KOPT-K1 (cell line): ENCODE data around the gene EN1.

ENCODE experiments used
- H3K27ac ChIP-seq: fragments of 200-600 bp; sonication (generic); 2 replicates; pipeline ENCODE4 v1.5.1; 2016; ENCODE audit warnings: antibody characterized with exemption, mild to moderate bottlenecking, low read depth, low read length; ENCODE audit not compliant: poor library complexity, severe bottlenecking
- H3K36me3 ChIP-seq: fragments of 200-600 bp; sonication (generic); 2 replicates; pipeline ENCODE4 v1.5.1; 2017; ENCODE audit warnings: antibody characterized with exemption, mild to moderate bottlenecking, low read length, moderate library complexity; ENCODE audit not compliant: insufficient read depth
- H3K9me3 ChIP-seq: fragments of 200-600 bp; sonication (generic); 2 replicates; pipeline ENCODE4 v1.5.1; 2017; ENCODE audit warnings: antibody characterized with exemption, low read length, mild to moderate bottlenecking; ENCODE audit not compliant: insufficient read depth, poor library complexity, severe bottlenecking

The EN1 gene

GRCh38 chr2:118806797-118807667 is 40.4 kb downstream of the EN1 start:
- Histone ChIP-seq H3K9me3 (no peaks in the 10 kb centered on the region), H3K27ac (no peak overlapping the region), H3K36me3 (no peaks in the 10 kb centered on the region)

DNA sequence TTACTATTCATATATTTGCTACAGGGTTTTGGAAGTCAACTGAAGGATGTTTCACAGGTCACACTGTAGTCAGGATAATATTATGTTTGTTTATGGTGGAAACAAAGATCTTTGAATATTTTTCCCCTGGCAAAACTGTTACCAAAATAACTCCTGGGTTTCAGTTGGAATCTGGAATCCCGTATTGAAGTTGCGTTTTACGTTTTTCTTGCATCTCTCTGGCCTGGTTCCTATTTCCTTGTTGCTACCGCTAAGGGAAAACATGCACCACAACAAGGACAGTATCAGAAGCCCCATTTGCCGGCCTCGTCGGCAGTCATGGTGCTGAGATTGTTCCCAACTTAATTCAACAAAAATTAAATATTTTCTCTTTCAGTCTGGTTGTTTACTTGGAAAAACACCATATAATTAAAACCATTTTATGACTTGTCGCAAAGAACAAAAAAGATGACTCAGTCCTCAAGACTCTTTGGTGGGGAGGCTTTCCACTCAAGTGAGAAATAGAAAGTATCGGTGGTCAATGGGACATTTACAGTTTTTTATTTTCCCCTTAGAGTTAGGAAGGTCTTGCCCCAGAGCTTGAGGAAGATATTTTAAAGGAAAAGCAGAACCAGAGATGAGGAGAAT is 42.3 kb downstream of the EN1 start:
- Histone ChIP-seq H3K36me3 (no peaks in the 10 kb centered on the region), H3K27ac (no peak overlapping the region), H3K9me3 (no peaks in the 10 kb centered on the region)

- Histone ChIP-seq H3K36me3 (no peaks in the 10 kb centered on the region), H3K9me3 (no peaks in the 10 kb centered on the region), H3K27ac (no peak overlapping the region)
These were observed 44.4 kb downstream of the EN1 start for GRCh38 chr2:118803012-118803411.

- Histone ChIP-seq H3K27ac (no peak overlapping the region), H3K9me3 (no peaks in the 10 kb centered on the region), H3K36me3 (no peaks in the 10 kb centered on the region)
These were observed 46.3 kb downstream of the EN1 start for GRCh38 chr2:118801151-118801550.

- no peak overlapping the region for H3K27ac ChIP-seq
- H3K36me3 ChIP-seq = no peaks in the 10 kb centered on the region
- H3K9me3 ChIP-seq = no peaks in the 10 kb centered on the region
These were observed 46.7 kb downstream of the EN1 start for GRCh38 chr2:118800736-118801135.

DNA sequence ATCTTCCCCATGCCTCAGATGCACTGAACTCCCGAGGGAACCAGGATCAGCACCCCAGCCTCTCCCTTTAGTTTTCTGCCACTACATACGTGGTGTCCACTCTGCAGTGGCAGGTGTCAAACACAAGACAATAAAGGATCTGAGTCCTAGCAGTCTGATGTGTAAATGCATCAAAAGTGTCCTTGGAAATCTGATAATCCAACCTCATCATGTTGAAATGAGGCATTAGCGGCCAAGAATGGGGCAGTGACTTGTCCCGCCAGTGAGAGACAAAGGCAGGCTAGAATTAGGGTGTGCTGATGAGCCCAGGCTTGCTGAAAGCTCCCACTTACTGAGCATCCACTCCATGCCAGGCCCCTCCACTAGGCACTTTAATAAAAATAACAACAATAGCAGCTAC is 52.9 kb downstream of the EN1 start:
- Histone ChIP-seq H3K27ac (no peak overlapping the region), H3K9me3 (no peaks in the 10 kb centered on the region), H3K36me3 (no peaks in the 10 kb centered on the region)
